ENCODE results near the gene ESPL1. TPM values are rescaled to one million over a fixed set of nuclear protein-coding genes. Genes with fewer than 3 reads are reported as not detected.
A peak's percentile ranks its signal among the peaks of the same experiment; 100 is the strongest.

The ESPL1 gene
- total RNA-seq, 1 experiment from 2014 or later = 28.0 TPM

DNA sequence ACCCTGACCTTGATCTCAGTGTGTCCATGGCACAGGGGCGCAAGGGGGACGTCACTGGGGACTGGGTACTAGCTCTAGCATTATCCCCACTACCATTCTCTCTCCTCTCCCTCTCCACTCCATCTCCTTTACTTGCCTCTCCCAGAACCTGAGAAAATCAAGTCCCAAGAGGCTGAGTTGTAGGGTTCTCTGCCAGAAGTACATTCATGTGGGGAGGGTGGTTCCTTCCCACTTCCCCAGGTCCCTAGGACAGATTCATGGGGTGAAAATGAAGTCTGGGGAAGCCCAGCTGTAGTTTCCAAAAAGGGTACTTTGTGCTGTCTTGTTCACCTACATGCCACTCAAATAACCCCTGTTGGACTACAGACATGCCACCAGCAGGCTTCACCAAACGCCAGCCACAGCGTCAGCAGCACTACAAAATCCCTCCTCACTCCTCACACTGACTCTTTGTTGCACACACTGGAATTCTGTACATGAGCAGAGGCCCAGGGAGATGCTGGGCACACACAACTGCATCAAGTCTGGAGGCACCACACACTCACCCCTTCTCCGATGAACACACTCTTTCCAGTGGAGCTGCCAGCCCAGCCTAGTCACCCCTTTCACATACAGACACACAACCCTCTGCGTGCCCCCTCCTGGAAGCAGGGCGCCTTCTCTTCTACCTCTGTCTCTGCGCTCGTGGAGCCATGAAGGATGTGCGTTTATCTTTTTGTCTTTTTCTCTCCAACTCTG, 43.0 kb upstream of the ESPL1 start:
- Histone ChIP-seq H3K36me3 (0 out of 2 replicates have a peak, but pooled peaks cover 4% of the 10 kb centered on the region), H3K4me1 (replicated peaks) (peaks cover 39% of the 10 kb centered on the region), H3K4me3 (no peak overlapping the region), H3K9me3 (replicated peaks) (no peaks in the 10 kb centered on the region), H3K27me3 (replicated peaks) (no peaks in the 10 kb centered on the region), H3K27ac (no peak overlapping the region)
- no peak for DNase-seq (ENCODE audit: low read depth in 1 of 2, low spot score in 2 of 2)

GRCh38 chr12:53225635-53226424, 42.3 kb upstream of the ESPL1 start:
- 0 out of 2 replicates have a peak, but pooled peaks cover 4% of the 10 kb centered on the region for H3K36me3 ChIP-seq
- no peak overlapping the region for H3K4me3 ChIP-seq
- no peak for DNase-seq (ENCODE audit: low read depth in 1 of 2, low spot score in 2 of 2)
- H3K27ac ChIP-seq = no peak overlapping the region
- no peaks in the 10 kb centered on the region for H3K9me3 ChIP-seq (replicated peaks)
- H3K4me1 ChIP-seq (replicated peaks) = peaks cover 35% of the 10 kb centered on the region
- H3K27me3 ChIP-seq (replicated peaks) = no peaks in the 10 kb centered on the region

GRCh38 chr12:53226815-53227214, 41.3 kb upstream of the ESPL1 start:
- Histone ChIP-seq H3K9me3 (replicated peaks) (no peaks in the 10 kb centered on the region), H3K27ac (no peak overlapping the region), H3K4me1 (replicated peaks) (peaks cover 38% of the 10 kb centered on the region), H3K27me3 (replicated peaks) (no peaks in the 10 kb centered on the region), H3K36me3 (0 out of 2 replicates have a peak, but pooled peaks cover 4% of the 10 kb centered on the region), H3K4me3 (no peak overlapping the region)
- DNase-seq (ENCODE audit: low read depth in 1 of 2, low spot score in 2 of 2) = no peak

DNA sequence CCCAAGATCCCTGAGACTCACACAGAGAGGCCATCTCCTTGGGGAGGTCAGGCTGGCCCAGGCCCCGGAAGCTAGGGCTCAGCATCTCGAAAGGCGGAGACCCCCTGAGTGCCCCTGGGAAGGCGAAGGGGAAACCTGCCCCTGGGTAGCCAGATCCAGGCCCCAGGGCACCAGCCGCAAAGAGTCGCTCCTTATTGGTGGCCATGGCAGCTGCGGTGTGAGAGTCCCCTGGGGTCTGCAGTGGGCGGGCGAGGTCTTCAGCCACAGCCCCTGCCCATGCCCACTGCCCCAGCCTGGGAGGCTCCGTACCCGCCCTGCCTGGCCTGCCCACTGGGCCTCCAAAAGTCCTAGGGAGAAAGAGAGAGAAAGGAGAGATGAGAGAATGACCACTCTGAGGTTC, 40.8 kb upstream of the ESPL1 start:
- H3K27ac ChIP-seq = no peak overlapping the region
- DNase-seq (ENCODE audit: low read depth in 1 of 2, low spot score in 2 of 2) = no peak
- no peak overlapping the region for H3K4me3 ChIP-seq
- no peaks in the 10 kb centered on the region for H3K9me3 ChIP-seq (replicated peaks)
- 0 out of 2 replicates have a peak, but pooled peaks cover 4% of the 10 kb centered on the region for H3K36me3 ChIP-seq
- no peaks in the 10 kb centered on the region for H3K27me3 ChIP-seq (replicated peaks)
- peaks cover 34% of the 10 kb centered on the region for H3K4me1 ChIP-seq (replicated peaks)

- Histone ChIP-seq H3K4me1 (replicated peaks) (peaks cover 34% of the 10 kb centered on the region), H3K27me3 (replicated peaks) (no peaks in the 10 kb centered on the region), H3K27ac (no peak overlapping the region), H3K4me3 (no peak overlapping the region), H3K9me3 (replicated peaks) (no peaks in the 10 kb centered on the region), H3K36me3 (0 out of 2 replicates have a peak, but pooled peaks cover 4% of the 10 kb centered on the region)
- no peak for DNase-seq (ENCODE audit: low read depth in 1 of 2, low spot score in 2 of 2)
Measured at GRCh38 chr12:53227836-53228235, 40.3 kb upstream of the ESPL1 start.

GRCh38 chr12:53229454-53229853, 38.6 kb upstream of the ESPL1 start:
- no peaks in the 10 kb centered on the region for H3K9me3 ChIP-seq (replicated peaks)
- H3K4me1 ChIP-seq (replicated peaks) = peaks cover 31% of the 10 kb centered on the region
- H3K27me3 ChIP-seq (replicated peaks) = no peaks in the 10 kb centered on the region
- no peak for DNase-seq (ENCODE audit: low read depth in 1 of 2, low spot score in 2 of 2)
- H3K27ac ChIP-seq = no peak overlapping the region
- H3K36me3 ChIP-seq = 0 out of 2 replicates have a peak, but pooled peaks cover 4% of the 10 kb centered on the region
- no peak overlapping the region for H3K4me3 ChIP-seq

DNA sequence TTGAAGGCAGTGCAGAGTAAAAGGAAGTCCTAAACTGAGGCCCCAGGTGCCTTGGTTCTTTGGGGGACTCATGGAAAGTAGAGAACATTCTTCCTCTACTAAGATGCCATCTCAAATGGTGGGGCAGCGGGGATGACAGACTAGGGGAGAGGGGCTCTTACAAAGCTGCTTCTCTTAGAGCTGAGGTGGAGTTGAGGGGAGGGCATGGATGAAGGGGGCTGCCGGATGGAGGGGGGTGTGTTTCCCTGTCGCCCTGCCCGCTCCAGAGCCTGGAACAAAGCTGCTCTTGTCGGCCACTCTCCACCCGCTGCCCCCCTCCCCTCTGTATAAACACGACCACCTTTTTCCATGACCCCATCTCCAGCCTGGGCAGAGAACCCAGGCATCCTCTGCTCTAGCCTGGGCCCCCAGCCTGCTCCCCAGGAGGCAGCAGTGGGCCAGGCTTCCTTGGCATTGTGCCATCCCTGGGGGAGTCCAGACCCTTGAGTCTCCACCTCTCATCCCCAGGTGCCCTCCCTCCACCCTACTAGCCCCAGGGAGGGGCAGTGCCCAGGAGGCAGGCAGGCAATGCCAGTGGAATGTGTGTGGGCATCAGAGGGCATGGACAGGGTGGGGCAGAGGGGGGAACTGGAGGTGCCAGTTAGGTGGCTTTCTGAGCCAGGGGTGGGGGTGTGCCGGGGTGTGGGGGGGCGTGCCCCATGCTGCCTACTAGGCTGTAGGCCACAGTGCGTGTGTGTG, 37.8 kb upstream of the ESPL1 start:
- no peaks in the 10 kb centered on the region for H3K27me3 ChIP-seq (replicated peaks)
- H3K36me3 ChIP-seq = 0 out of 2 replicates have a peak, but pooled peaks cover 4% of the 10 kb centered on the region
- no peak overlapping the region for H3K4me3 ChIP-seq
- H3K9me3 ChIP-seq (replicated peaks) = no peaks in the 10 kb centered on the region
- peaks cover 29% of the 10 kb centered on the region for H3K4me1 ChIP-seq (replicated peaks)
- no peak for DNase-seq (ENCODE audit: low read depth in 1 of 2, low spot score in 2 of 2)
- H3K27ac ChIP-seq = no peak overlapping the region

DNA sequence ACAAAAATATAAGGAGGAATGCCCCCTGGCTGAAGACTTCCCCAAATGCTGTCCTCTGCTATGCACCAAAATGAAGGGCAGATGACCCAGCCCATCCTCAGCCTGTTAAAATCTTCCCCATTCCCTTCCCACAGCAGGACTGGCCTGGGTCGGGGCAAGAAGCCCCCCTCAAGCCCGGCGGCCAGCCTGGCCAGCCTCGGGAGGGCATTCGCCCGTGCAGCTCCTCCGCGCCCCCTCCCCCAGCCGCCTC, 36.5 kb upstream of the ESPL1 start:
- 0 out of 2 replicates have a peak, but pooled peaks cover 4% of the 10 kb centered on the region for H3K36me3 ChIP-seq
- no peak overlapping the region for H3K27ac ChIP-seq
- no peak for DNase-seq (ENCODE audit: low read depth in 1 of 2, low spot score in 2 of 2)
- peak overlapping the region; percentile 48 for H3K4me3 ChIP-seq
- no peaks in the 10 kb centered on the region for H3K27me3 ChIP-seq (replicated peaks)
- peaks cover 29% of the 10 kb centered on the region for H3K4me1 ChIP-seq (replicated peaks)
- H3K9me3 ChIP-seq (replicated peaks) = no peaks in the 10 kb centered on the region

DNA sequence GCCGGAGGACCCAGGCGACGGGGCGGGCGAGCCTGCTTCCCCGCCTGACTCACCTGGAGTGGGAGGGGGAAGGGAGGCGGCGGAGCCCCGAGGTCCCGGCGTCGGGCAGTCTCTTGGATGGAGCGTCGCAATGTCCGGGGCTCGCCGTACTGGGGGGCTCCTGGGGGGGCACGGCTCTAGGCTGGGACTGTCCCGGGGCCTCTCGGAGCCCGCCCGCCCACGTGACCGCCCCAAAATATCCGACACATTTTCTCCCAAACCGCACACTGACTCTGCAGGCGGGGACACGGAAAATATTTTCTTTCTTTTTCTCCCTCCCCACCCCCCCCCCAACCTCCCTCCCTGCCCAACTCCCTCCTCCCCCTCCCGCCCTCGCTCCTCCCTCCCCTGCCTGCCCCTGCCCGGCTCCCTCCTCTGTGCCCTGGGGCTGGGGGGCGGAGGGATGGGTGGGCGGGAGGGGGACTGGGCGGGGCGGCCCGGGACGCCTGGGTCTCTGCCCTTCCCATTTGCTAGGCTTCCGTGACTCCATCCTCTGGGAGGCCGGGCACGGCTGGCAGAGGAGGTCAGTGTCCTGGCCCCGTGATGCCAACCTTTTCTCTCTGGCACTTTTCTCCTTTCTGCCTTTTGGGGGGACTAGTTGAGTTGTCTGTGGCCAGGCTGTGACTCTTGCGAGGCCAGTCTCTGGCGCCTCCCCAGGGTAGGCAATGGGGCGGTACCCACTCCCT, 36.0 kb upstream of the ESPL1 start, which contains the start of gene RARG:
Gene RARG (minus strand): TSS at position 289 of the 725 bp plus-strand sequence. CDS start 4,664 bp downstream, outside the sequence.
- no peak within 1 kb of the TSS for H3K27ac ChIP-seq
- H3K27me3 ChIP-seq (replicated peaks) = no peaks in the 10 kb centered on the region
- peak within 1 kb of the TSS; percentile 48 for H3K4me3 ChIP-seq
- peaks cover 29% of the 10 kb centered on the region for H3K4me1 ChIP-seq (replicated peaks)
- no peaks in the 10 kb centered on the region for H3K9me3 ChIP-seq (replicated peaks)
- peak; percentile 55 to 76 for DNase-seq (ENCODE audit: low read depth in 1 of 2, low spot score in 2 of 2)
- 0 out of 2 replicates have a peak, but pooled peaks cover 4% of the 10 kb centered on the region for H3K36me3 ChIP-seq

DNA sequence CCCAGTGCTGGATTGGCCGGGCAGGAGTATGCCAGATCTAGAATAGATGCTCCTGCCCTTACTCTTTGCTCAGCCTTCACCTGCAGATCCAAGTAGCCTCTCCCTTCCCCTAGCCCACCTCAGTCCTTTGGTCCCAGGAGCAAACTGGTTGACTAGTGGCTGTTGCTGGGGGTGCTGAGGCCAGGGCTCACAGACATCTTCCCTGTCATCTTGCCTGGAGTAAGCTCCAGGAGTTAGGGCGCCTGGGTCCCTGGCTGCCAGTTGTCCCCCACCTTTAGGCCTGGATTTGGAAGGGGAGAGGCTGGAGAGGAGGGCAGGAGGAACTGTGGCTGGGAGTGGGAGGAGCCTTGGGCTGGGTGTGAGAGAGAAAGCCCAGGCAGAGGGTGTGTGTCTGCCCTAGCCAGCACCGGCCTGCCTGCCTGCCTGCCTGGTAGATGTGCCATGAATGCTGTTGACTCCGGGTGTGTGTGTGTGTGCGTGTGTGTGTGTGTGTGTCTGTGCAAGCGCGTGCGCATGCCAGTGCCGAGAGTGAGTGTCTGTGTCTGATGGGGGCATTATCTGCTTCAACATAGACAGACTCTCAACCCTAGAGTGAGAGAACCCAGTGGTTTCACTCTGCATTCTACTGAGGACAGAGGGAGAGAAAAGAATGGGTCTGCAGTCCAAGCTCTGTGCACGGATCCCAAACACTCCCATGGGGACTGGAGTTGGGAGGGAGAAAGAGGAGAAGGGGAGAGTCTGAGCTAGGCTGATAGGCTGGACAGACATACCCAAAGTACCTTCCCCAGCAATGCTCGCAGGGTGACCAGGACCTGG, 35.2 kb upstream of the ESPL1 start:
- H3K27me3 ChIP-seq (replicated peaks) = no peaks in the 10 kb centered on the region
- H3K36me3 ChIP-seq = 0 out of 2 replicates have a peak, but pooled peaks cover 4% of the 10 kb centered on the region
- no peak overlapping the region for H3K27ac ChIP-seq
- peak overlapping the region; percentile 35 for H3K4me3 ChIP-seq
- DNase-seq (ENCODE audit: low read depth in 1 of 2, low spot score in 2 of 2) = no peak
- H3K4me1 ChIP-seq (replicated peaks) = peaks cover 29% of the 10 kb centered on the region
- no peaks in the 10 kb centered on the region for H3K9me3 ChIP-seq (replicated peaks)

DNA sequence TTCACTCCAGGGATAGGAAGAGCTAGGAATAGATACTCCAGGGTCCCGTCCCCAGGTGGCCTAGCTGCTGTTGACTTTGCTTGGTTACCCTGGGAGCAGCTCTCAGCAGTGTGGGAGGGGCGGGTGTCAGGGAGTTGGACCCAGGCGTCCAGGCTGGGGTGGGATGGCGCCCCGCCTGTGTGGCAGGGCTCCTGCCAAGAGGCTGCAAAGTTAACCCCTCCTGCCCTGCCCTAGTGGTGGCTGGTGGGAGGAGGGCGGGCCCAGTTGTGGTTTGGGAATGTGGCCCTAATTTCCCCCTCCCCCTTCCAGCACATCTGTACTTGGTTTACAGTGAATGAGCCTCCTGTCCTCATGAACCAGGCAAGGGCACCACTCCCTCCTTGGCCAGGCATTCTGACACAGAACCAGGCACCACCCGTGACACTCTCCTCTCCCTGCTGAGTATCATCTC, 34.4 kb upstream of the ESPL1 start:
- H3K27me3 ChIP-seq (replicated peaks) = no peaks in the 10 kb centered on the region
- peaks cover 29% of the 10 kb centered on the region for H3K4me1 ChIP-seq (replicated peaks)
- no peaks in the 10 kb centered on the region for H3K36me3 ChIP-seq
- H3K27ac ChIP-seq = no peak overlapping the region
- no peaks in the 10 kb centered on the region for H3K9me3 ChIP-seq (replicated peaks)
- no peak overlapping the region for H3K4me3 ChIP-seq
- DNase-seq (ENCODE audit: low read depth in 1 of 2, low spot score in 2 of 2) = no peak

DNA sequence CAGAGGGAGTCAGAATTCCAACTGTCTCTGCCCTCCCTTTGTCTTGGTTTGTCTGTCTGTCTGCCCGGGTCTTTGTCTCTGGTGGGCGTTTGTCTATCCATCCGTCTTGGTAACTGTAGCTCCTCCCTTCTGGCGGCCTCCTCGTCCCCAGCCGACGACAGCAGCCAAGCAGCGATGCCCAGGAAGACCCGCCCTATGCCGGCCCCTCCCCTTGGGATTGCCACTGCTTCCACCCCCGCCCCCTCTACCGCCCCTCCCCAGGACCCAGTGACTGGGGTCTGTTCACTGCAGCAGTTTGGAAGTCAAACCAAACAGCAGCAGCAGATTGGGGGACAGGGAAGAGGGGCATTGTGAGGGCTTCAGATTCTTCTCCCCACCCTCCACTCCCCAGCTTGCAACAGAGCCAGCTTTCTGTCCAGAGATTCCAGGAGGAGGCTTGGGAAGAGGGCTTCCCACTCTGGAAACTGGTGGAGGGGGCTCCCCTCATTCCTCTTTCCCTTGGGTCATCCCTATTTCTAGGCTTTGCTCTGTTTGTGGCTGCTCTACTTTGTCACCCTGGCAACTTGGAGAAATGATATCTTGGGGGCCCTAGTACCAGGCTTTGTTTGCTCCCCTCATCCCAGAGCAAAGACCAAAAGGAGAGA, 33.7 kb upstream of the ESPL1 start:
- Histone ChIP-seq H3K36me3 (no peaks in the 10 kb centered on the region), H3K27ac (no peak overlapping the region), H3K4me3 (no peak overlapping the region), H3K27me3 (replicated peaks) (no peaks in the 10 kb centered on the region), H3K9me3 (replicated peaks) (no peaks in the 10 kb centered on the region), H3K4me1 (replicated peaks) (peaks cover 29% of the 10 kb centered on the region)
- DNase-seq (ENCODE audit: low read depth in 1 of 2, low spot score in 2 of 2) = no peak

All from SJSA1 (cell line).